Uterus (tissue), 2 donors: ENCODE data around the gene CADM2.

Experiments used
- POLR2A ChIP-seq, 2 donors: fragments of 450-650 bp; IDR thresholded peaks; one replicate each; pipeline ENCODE4 v1.6.1; 2016; ENCODE audit warnings: antibody characterized with exemption in 2 of 2, mild to moderate bottlenecking in 1 of 2, moderate library complexity in 1 of 2
- TF ChIP-seq, protein P1 (sequence below), 4 experiments: fragments of 200-600 bp in 2 of 4; fragments of 450-650 bp in 2 of 4; sonication (generic) in 2 of 4; IDR thresholded peaks; one replicate each; pipeline ENCODE4 v1.5.1; 2016 to 2019; ENCODE audit warnings: antibody characterized with exemption in 4 of 4, mild to moderate bottlenecking in 2 of 4, moderate library complexity in 1 of 4

- no peak for TF ChIP-seq POLR2A (IDR thresholded peaks at IDR 0.05)
- TF ChIP-seq, protein P1, sequence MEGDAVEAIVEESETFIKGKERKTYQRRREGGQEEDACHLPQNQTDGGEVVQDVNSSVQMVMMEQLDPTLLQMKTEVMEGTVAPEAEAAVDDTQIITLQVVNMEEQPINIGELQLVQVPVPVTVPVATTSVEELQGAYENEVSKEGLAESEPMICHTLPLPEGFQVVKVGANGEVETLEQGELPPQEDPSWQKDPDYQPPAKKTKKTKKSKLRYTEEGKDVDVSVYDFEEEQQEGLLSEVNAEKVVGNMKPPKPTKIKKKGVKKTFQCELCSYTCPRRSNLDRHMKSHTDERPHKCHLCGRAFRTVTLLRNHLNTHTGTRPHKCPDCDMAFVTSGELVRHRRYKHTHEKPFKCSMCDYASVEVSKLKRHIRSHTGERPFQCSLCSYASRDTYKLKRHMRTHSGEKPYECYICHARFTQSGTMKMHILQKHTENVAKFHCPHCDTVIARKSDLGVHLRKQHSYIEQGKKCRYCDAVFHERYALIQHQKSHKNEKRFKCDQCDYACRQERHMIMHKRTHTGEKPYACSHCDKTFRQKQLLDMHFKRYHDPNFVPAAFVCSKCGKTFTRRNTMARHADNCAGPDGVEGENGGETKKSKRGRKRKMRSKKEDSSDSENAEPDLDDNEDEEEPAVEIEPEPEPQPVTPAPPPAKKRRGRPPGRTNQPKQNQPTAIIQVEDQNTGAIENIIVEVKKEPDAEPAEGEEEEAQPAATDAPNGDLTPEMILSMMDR (IDR thresholded peaks at IDR 0.05): no peak
These were observed 122.6 kb downstream of the CADM2 start for GRCh38 chr3:85081191-85081906.
